ENCODE results near the gene KLF3. TPM values are rescaled to one million over a fixed set of nuclear protein-coding genes. Genes with fewer than 3 reads are reported as not detected.

The KLF3 gene
- total RNA-seq, 1 experiment from 2014 or later: 14.4 TPM

DNA sequence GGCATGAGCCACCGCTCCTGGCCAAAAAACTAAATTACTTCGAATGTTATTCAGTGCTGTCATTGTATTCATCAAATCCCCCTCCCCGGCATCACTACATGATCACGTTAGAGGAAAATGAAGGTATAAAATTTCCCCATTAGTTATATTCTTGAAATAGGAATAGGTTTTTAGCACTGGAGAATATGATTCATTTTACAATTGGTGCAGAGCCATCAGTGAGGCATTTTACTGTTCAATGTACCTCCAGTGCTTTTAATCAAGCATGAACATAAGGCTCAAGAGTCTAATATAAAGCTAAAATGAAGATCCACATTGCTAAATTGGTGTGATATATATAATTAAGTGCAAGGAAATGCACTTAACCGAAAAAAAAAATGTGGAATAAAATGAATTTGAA is 18.3 kb downstream of the KLF3 start:
- H3K4me1 ChIP-seq (ENCODE audit: control insufficient read depth, insufficient read depth, low read length): no peaks in the 10 kb centered on the region
- H3K36me3 ChIP-seq (ENCODE audit: control insufficient read depth, insufficient read depth, low read length): peaks cover 6% of the 10 kb centered on the region; the same call in 1 of the 2 replicates
- H3K27me3 ChIP-seq (ENCODE audit: control insufficient read depth, insufficient read depth, low read length): no peaks in the 10 kb centered on the region
- in situ Hi-C loops (cut with HindIII; ENCODE audit: low pct_unique_long_range_greater_than_20kb, low sequenced_read_pairs) (no loop called here), intact Hi-C loops (cut with micrococcal nuclease; ENCODE audit: unreplicated experiment) (no loop called here)
- H3K4me3 ChIP-seq (ENCODE audit: low read depth in 2 of 2, low read length in 2 of 2): no peak overlapping the region
- DNase-seq (ENCODE audit: low read depth, low spot score) (no peak), ATAC-seq (no peak)
- TF ChIP-seq SIN3A (IDR thresholded peaks at IDR 0.05; ENCODE audit: borderline replicate concordance, insufficient read depth, low read depth, low read length): no peak
- TF ChIP-seq, protein P1, sequence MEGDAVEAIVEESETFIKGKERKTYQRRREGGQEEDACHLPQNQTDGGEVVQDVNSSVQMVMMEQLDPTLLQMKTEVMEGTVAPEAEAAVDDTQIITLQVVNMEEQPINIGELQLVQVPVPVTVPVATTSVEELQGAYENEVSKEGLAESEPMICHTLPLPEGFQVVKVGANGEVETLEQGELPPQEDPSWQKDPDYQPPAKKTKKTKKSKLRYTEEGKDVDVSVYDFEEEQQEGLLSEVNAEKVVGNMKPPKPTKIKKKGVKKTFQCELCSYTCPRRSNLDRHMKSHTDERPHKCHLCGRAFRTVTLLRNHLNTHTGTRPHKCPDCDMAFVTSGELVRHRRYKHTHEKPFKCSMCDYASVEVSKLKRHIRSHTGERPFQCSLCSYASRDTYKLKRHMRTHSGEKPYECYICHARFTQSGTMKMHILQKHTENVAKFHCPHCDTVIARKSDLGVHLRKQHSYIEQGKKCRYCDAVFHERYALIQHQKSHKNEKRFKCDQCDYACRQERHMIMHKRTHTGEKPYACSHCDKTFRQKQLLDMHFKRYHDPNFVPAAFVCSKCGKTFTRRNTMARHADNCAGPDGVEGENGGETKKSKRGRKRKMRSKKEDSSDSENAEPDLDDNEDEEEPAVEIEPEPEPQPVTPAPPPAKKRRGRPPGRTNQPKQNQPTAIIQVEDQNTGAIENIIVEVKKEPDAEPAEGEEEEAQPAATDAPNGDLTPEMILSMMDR (IDR thresholded peaks at IDR 0.05): no peak
- TF ChIP-seq POLR2AphosphoS5 (IDR thresholded peaks at IDR 0.05; ENCODE audit: low read depth, low read length): no peak
- TF ChIP-seq, protein P2, sequence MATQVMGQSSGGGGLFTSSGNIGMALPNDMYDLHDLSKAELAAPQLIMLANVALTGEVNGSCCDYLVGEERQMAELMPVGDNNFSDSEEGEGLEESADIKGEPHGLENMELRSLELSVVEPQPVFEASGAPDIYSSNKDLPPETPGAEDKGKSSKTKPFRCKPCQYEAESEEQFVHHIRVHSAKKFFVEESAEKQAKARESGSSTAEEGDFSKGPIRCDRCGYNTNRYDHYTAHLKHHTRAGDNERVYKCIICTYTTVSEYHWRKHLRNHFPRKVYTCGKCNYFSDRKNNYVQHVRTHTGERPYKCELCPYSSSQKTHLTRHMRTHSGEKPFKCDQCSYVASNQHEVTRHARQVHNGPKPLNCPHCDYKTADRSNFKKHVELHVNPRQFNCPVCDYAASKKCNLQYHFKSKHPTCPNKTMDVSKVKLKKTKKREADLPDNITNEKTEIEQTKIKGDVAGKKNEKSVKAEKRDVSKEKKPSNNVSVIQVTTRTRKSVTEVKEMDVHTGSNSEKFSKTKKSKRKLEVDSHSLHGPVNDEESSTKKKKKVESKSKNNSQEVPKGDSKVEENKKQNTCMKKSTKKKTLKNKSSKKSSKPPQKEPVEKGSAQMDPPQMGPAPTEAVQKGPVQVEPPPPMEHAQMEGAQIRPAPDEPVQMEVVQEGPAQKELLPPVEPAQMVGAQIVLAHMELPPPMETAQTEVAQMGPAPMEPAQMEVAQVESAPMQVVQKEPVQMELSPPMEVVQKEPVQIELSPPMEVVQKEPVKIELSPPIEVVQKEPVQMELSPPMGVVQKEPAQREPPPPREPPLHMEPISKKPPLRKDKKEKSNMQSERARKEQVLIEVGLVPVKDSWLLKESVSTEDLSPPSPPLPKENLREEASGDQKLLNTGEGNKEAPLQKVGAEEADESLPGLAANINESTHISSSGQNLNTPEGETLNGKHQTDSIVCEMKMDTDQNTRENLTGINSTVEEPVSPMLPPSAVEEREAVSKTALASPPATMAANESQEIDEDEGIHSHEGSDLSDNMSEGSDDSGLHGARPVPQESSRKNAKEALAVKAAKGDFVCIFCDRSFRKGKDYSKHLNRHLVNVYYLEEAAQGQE (IDR thresholded peaks at IDR 0.05; ENCODE audit: insufficient read depth in 1 of 2, low read depth in 2 of 2, low read length in 1 of 2): no peak
- no peak for TF ChIP-seq TCF7L2 (IDR thresholded peaks at IDR 0.05; ENCODE audit: low read depth, low read length)
- BruUV-seq (replicated peaks): no TSS peak
- ChIA-PET POLR2A (no interaction called here), CTCF (no interaction called here)
- no peak overlapping the region for H3K27ac ChIP-seq (ENCODE audit: low read length)
- no peaks in the 10 kb centered on the region for H3K9me3 ChIP-seq (ENCODE audit: control insufficient read depth, insufficient read depth, low read depth, low read length)

DNA sequence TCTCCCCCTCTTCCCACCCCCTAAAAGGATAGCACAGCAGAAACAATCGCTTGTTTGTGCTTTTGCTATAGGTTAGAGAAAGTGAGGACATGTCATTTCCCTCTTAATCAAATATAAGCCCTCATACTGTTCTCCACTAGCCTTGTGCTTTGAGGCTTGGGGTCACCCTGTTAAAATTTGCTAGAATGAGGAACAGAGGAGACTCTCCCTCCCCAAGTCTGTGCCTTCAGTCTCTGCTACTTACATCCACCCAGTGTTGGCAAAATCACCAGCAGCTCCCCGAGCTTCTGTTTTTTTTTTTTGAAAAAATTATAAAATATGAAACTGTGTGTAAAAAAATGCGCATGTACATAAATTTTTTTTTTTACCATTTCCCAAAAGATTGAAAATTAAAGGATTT is 19.3 kb downstream of the KLF3 start:
- no peak for TF ChIP-seq POLR2AphosphoS5 (IDR thresholded peaks at IDR 0.05; ENCODE audit: low read depth, low read length)
- TF ChIP-seq, protein P1 (IDR thresholded peaks at IDR 0.05): no peak
- TF ChIP-seq TCF7L2 (IDR thresholded peaks at IDR 0.05; ENCODE audit: low read depth, low read length): no peak
- TF ChIP-seq, protein P2 (IDR thresholded peaks at IDR 0.05; ENCODE audit: insufficient read depth in 1 of 2, low read depth in 2 of 2, low read length in 1 of 2): no peak
- no peak for TF ChIP-seq SIN3A (IDR thresholded peaks at IDR 0.05; ENCODE audit: borderline replicate concordance, insufficient read depth, low read depth, low read length)
- ChIA-PET CTCF (interaction anchor here (0.6 kb wide), 1 partner anchor 9 kb away, joined by 5 read pairs; no protein-coding TSS in a partner anchor), POLR2A (no interaction called here)
- Histone ChIP-seq H3K27ac (ENCODE audit: low read length) (no peak overlapping the region), H3K36me3 (ENCODE audit: control insufficient read depth, insufficient read depth, low read length) (peaks cover 6% of the 10 kb centered on the region; the same call in 1 of the 2 replicates), H3K27me3 (ENCODE audit: control insufficient read depth, insufficient read depth, low read length) (no peaks in the 10 kb centered on the region), H3K9me3 (ENCODE audit: control insufficient read depth, insufficient read depth, low read depth, low read length) (no peaks in the 10 kb centered on the region), H3K4me1 (ENCODE audit: control insufficient read depth, insufficient read depth, low read length) (no peaks in the 10 kb centered on the region), H3K4me3 (ENCODE audit: low read depth in 2 of 2, low read length in 2 of 2) (no peak overlapping the region)
- no peak for DNase-seq (ENCODE audit: low read depth, low spot score)
- intact Hi-C loops (cut with micrococcal nuclease; ENCODE audit: unreplicated experiment) (no loop called here), in situ Hi-C loops (cut with HindIII; ENCODE audit: low pct_unique_long_range_greater_than_20kb, low sequenced_read_pairs) (no loop called here)
- BruUV-seq (replicated peaks): no TSS peak
- no peak for ATAC-seq
